Endothelial cell of umbilical vein (primary cell): ENCODE data around the gene L3MBTL4. TPM values are rescaled to one million over a fixed set of nuclear protein-coding genes. Genes with fewer than 3 reads are reported as not detected.

Experiments used
- BruUV-seq: library from RNA; stranded (reverse); fragments of 400-500 nt; replicated peaks from 2 replicates; lab custom pipeline; 2021; lab: Mats Ljungman, UMichigan
- CTCF ChIA-PET: fragments of 300-600, 350-600 bp; sonication (Branson Sonifier 250); formaldehyde crosslinking; loops from one replicate; lab custom pipeline; 2021; ENCODE audit warnings: antibody characterized with exemption, inconsistent platforms; lab: Charles Lee
- POLR2A ChIA-PET: fragments of 300-600, 350-600 bp; sonication (Branson Sonifier 250); formaldehyde crosslinking; loops from one replicate; lab custom pipeline; 2021; ENCODE audit warnings: antibody characterized with exemption, inconsistent platforms; lab: Charles Lee
- DNase-seq: peaks from one replicate; pipeline ENCODE4 v3.0.0-alpha.2; 2011; ENCODE audit warnings: low read depth, low spot score
- FAIRE-seq: peaks from 2 replicates; lab custom pipeline; 2011; peaks lifted over from hg19 to GRCh38; lab: Jason Lieb, UNC
- H2AFZ ChIP-seq: 2 replicates; pipeline ENCODE4 v1.6.0; 2012; ENCODE audit warnings: low read depth, low read length, control low read depth, inconsistent platforms
- H3K27ac ChIP-seq: 2 replicates; pipeline ENCODE4 v1.5.1; 2011; ENCODE audit warnings: low read depth, mild to moderate bottlenecking, control low read depth, low read length, moderate library complexity; ENCODE audit not compliant: insufficient read depth
- H3K27me3 ChIP-seq, 2 experiments: 2 replicates each; pipeline versions ENCODE4 v1.6.0 to v1.6.1; 2011; ENCODE audit warnings: low read length in 2 of 2, mixed read lengths in 1 of 2; ENCODE audit not compliant: control insufficient read depth in 2 of 2, insufficient read depth in 2 of 2
- H3K36me3 ChIP-seq, 2 experiments: 2 replicates in 1 of 2; 3 replicates in 1 of 2; pipeline ENCODE4 v1.5.1; 2011; ENCODE audit warnings: low read length in 2 of 2, mild to moderate bottlenecking in 1 of 2, moderate library complexity in 1 of 2; ENCODE audit not compliant: control insufficient read depth in 2 of 2, insufficient read depth in 2 of 2; ENCODE audit errors: extremely low read depth in 1 of 2
- H3K4me1 ChIP-seq: 3 replicates; pipeline ENCODE4 v1.5.1; 2011; ENCODE audit warnings: mild to moderate bottlenecking, low read length; ENCODE audit not compliant: control insufficient read depth, insufficient read depth; ENCODE audit errors: extremely low read depth
- H3K4me2 ChIP-seq: 2 replicates; pipeline ENCODE4 v1.6.1; 2011; ENCODE audit warnings: low read length, control low read depth, mixed read lengths; ENCODE audit not compliant: insufficient read depth
- H3K4me3 ChIP-seq, 3 experiments: fragments of 200-600 bp in 1 of 3; sonication (generic), shearing (Covaris generic) in 1 of 3; replicated peaks in 1 of 3; 2 replicates each; pipeline ENCODE4 v1.5.1; 2011 to 2016; ENCODE audit warnings: control low read depth in 3 of 3, low read length in 3 of 3, mild to moderate bottlenecking in 2 of 3, inconsistent platforms in 1 of 3, low read depth in 1 of 3, moderate library complexity in 1 of 3; ENCODE audit not compliant: insufficient read depth in 1 of 3
- H3K79me2 ChIP-seq: 2 replicates; pipeline ENCODE4 v1.6.0; 2012; ENCODE audit warnings: low read length, inconsistent platforms; ENCODE audit not compliant: control insufficient read depth, insufficient read depth
- H3K9ac ChIP-seq: replicated peaks from 2 replicates; pipeline ENCODE3; 2011; ENCODE audit warnings: low read length, control low read depth; ENCODE audit not compliant: insufficient read depth; ENCODE audit errors: extremely low read depth
- H3K9me1 ChIP-seq: replicated peaks from 3 replicates; pipeline ENCODE4 v1.6.0; 2011; ENCODE audit warnings: mild to moderate bottlenecking, low read length; ENCODE audit not compliant: control insufficient read depth, insufficient read depth; ENCODE audit errors: extremely low read depth
- H3K9me3 ChIP-seq: replicated peaks from 2 replicates; pipeline ENCODE4 v1.5.1; 2012; ENCODE audit warnings: low read length, inconsistent platforms; ENCODE audit not compliant: control insufficient read depth, insufficient read depth
- H4K20me1 ChIP-seq: replicated peaks from 2 replicates; pipeline ENCODE3; 2011; ENCODE audit warnings: mild to moderate bottlenecking, low read length; ENCODE audit not compliant: control insufficient read depth, insufficient read depth; ENCODE audit errors: extremely low read depth
- EZH2 ChIP-seq: IDR thresholded peaks from 2 replicates; pipeline ENCODE4 v1.6.1; 2012; ENCODE audit warnings: borderline replicate concordance, low read depth, mild to moderate bottlenecking, moderate library complexity, low read length, inconsistent platforms; ENCODE audit not compliant: severe bottlenecking
- FOS ChIP-seq: IDR thresholded peaks from 2 replicates; pipeline ENCODE4 v1.6.1; 2011; ENCODE audit warnings: mild to moderate bottlenecking, low read length, moderate library complexity, borderline replicate concordance; ENCODE audit not compliant: insufficient read depth
- GATA2 ChIP-seq: IDR thresholded peaks from 2 replicates; pipeline ENCODE4 v1.7.0; 2011; ENCODE audit warnings: low read depth, mild to moderate bottlenecking, moderate library complexity, mixed read lengths, low read length; ENCODE audit not compliant: insufficient read length, insufficient read depth
- JUN ChIP-seq: IDR thresholded peaks from 2 replicates; pipeline ENCODE4 v1.6.1; 2011; ENCODE audit warnings: borderline replicate concordance, low read depth; ENCODE audit not compliant: insufficient read length, insufficient read depth
- MYC ChIP-seq: IDR thresholded peaks from one replicate; pipeline ENCODE4 v1.6.1; 2011; ENCODE audit warnings: mild to moderate bottlenecking, low read depth, low read length
- POLR2A ChIP-seq: IDR thresholded peaks from 2 replicates; pipeline ENCODE4 v1.6.1; 2012; ENCODE audit warnings: low read depth, mild to moderate bottlenecking, control low read depth, low read length
- POLR2AphosphoS5 ChIP-seq: IDR thresholded peaks from 2 replicates; pipeline ENCODE4 v1.6.1; 2012; ENCODE audit warnings: low read depth, mild to moderate bottlenecking, control low read depth, low read length, moderate library complexity; ENCODE audit not compliant: insufficient read depth
- dilution Hi-C: fragments of 300-500 bp; cut with MboI; formaldehyde crosslinking; loops from one replicate; pipeline ENCODE4 v1.15.0; 2019; ENCODE audit warnings: low sequenced_read_pairs; ENCODE audit not compliant: extremely low pct_ligation_motif_present
- intact Hi-C: fragments of 100-400 bp; cut with micrococcal nuclease; formaldehyde crosslinking; loops from one replicate; pipeline ENCODE4 v1.10.0; 2022
- polyA plus RNA-seq, 4 experiments: library from polyadenylated mRNA; depleted of rRNA in 3 of 4; stranded (reverse) in 3 of 4; unstranded in 1 of 4; fragments of >200 nt; gene quantifications; 2 replicates each; pipeline versions ENCODE4 v1.2.1 to v1.2.3, GENCODE V29; 2011 to 2012; ENCODE audit warnings: missing spikeins in 1 of 4
- total RNA-seq: library from RNA; stranded (reverse); gene quantifications from 2 replicates; pipeline ENCODE4 v1.2.3, GENCODE V29; 2021
- TF ChIP-seq, protein P1 (sequence below): IDR thresholded peaks from 2 replicates; pipeline ENCODE4 v1.6.1; 2011; ENCODE audit not compliant: insufficient read depth, insufficient read length
- TF ChIP-seq, protein P2 (sequence below), 2 donors: IDR thresholded peaks; 1 replicate in 1 of 2; 2 replicates in 1 of 2; pipeline ENCODE4 v1.5.1; 2011; ENCODE audit warnings: low read length in 2 of 2, mild to moderate bottlenecking in 2 of 2, moderate library complexity in 2 of 2, control low read depth in 1 of 2, inconsistent platforms in 1 of 2, low read depth in 1 of 2; ENCODE audit not compliant: insufficient read depth in 1 of 2; ENCODE audit errors: extremely low read depth in 1 of 2

The L3MBTL4 gene
- total and polyA plus RNA-seq, 2 donors (not counting 3 experiments of a cell fraction or from before 2014, with no cell fraction given): 0.80 TPM; not detected in 1

DNA sequence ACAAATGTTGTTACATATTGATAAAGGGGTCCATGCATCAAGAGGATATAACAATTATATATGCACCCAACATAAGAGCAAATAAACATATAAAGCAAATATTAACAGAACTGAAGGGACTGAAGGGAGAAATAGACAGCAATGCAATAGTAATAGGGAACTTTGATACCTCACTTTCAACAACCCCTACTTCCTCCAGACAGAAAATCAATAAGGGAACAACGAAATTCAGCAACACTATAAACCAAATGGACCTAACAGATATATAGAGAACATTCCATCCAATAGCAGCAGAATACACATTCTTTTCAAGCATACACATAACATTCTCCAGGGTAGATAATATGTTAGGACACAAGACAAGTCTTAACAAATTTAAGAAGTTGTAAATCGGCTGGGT, 71.7 kb downstream of the L3MBTL4 start:
- H3K9ac ChIP-seq: no peak overlapping the region

More for the DNA sequence above, 71.7 kb downstream of the L3MBTL4 start:
- no peaks in the 10 kb centered on the region for H3K9me1 ChIP-seq
- intact Hi-C loops (no loop called here), dilution Hi-C loops (no loop called here)
- no peaks in the 10 kb centered on the region for H3K4me1 ChIP-seq
- H3K9me3 ChIP-seq: no peaks in the 10 kb centered on the region
- no peak overlapping the region for H2AFZ ChIP-seq
- ChIA-PET CTCF (no interaction called here), POLR2A (no interaction called here)
- H3K36me3 ChIP-seq: no peaks in the 10 kb centered on the region
- no TSS peak for BruUV-seq
- H3K4me2 ChIP-seq: no peak overlapping the region
- DNase-seq (no peak), FAIRE-seq (no peak)
- no peak overlapping the region for H3K4me3 ChIP-seq
- TF ChIP-seq, protein P1, sequence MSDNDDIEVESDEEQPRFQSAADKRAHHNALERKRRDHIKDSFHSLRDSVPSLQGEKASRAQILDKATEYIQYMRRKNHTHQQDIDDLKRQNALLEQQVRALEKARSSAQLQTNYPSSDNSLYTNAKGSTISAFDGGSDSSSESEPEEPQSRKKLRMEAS: no peak
- TF ChIP-seq GATA2: no peak
- no peak for TF ChIP-seq MYC
- no peak for TF ChIP-seq POLR2AphosphoS5
- TF ChIP-seq JUN: no peak
- no peak for TF ChIP-seq EZH2
- TF ChIP-seq FOS: no peak
- TF ChIP-seq POLR2A: no peak
- TF ChIP-seq, protein P2, sequence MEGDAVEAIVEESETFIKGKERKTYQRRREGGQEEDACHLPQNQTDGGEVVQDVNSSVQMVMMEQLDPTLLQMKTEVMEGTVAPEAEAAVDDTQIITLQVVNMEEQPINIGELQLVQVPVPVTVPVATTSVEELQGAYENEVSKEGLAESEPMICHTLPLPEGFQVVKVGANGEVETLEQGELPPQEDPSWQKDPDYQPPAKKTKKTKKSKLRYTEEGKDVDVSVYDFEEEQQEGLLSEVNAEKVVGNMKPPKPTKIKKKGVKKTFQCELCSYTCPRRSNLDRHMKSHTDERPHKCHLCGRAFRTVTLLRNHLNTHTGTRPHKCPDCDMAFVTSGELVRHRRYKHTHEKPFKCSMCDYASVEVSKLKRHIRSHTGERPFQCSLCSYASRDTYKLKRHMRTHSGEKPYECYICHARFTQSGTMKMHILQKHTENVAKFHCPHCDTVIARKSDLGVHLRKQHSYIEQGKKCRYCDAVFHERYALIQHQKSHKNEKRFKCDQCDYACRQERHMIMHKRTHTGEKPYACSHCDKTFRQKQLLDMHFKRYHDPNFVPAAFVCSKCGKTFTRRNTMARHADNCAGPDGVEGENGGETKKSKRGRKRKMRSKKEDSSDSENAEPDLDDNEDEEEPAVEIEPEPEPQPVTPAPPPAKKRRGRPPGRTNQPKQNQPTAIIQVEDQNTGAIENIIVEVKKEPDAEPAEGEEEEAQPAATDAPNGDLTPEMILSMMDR (IDR thresholded peaks at IDR 0.05; ENCODE audit: extremely low read depth in 1 of 2, insufficient read depth in 1 of 2, low read depth in 1 of 2, low read length in 2 of 2): no peak
- H3K79me2 ChIP-seq: no peaks in the 10 kb centered on the region
- H3K27ac ChIP-seq: no peak overlapping the region
- H3K27me3 ChIP-seq: no peaks in the 10 kb centered on the region
- no peaks in the 10 kb centered on the region for H4K20me1 ChIP-seq
